Measurements from ENCODE around the gene OR2AT4.
"Not testable (repeated sequence)": the region's sequence is repeated elsewhere in the genome, so short reads cannot be mapped to it uniquely, and the experiment has no call there.

OR2AT4 gene

DNA sequence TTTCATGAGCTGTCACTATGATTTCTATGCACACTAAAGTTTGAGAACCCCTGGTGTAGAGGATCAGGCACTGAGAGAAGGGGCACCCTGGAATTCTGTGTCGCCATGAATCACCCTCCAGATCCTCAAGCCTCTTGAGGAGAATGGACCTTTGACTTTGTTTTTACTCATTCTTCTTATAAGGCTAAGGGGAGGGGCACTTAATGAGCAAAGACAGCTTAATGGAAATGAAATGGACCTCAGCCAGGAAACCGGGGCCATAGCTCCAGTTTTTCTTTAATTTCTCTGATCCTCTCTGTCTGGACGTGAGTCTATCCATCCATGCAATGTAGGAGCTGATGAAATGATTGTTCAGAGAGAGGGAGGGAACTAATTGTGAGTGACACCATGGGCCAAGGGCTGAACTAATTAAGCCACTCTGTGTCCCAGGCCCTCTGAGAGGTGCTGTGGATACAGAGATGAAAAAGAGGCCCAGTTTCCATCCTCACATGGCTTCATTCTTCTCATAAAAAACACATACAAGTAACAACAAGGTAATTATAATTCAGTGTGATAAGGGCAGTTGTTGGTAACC is 32.8 kb downstream of the OR2AT4 start:
- no peak for DNase-seq

DNA sequence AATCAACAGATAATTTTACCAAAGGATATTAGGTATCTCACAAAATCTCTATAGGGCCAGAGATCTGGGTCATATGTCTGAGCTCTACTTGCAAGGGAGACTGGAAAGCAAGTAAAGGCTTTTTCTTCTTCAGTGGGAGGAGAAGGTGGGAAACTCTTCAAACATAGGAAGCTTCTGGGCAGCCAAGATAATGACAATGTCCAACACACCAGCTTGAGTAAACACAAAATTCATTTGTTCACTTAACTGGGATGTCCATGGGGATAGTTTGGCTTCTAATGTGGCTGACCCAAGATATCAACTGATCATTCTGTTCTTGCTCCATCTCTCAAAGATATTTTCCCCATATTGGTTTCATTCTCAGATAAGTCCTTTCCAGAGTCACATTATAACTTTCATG is 37.4 kb downstream of the OR2AT4 start:
- no peak for DNase-seq

DNA sequence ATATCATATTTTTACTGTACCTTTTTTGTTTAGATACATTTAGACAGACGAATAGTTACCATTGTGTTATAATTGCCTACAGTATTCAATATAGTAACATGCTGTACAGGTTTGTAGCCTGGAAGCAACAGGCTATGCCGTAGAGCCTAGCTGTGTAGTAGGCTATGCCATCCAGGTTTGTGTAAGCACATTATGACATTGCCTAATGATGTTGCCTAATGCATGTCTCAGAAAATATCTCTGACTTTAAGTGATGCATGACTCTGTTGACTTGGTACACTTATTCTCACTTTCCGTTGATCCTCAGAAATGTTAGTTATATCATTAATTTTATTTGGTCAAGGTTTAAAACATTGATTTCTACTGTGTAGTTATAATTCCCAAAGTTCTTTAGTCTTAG is 39.9 kb downstream of the OR2AT4 start:
- no peak for DNase-seq

DNA sequence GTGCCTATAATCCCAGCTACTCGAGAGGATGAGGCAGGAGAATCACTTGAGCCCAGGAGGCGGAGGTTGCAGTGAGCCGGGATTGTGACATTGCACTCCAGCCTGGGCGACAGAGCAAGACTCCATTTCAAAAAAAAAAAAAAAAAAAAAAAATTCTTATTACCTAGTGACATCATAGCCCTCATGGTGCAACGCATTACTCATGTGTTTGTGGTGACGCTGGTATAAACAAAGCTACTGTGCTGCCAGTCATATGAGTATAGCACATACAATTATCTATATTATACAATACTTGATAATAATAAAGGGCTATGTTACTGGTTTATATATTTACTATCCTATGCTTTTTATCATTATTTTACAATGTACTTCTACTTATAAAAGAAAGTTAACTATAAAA is 41.2 kb downstream of the OR2AT4 start:
- DNase-seq = no peak

DNA sequence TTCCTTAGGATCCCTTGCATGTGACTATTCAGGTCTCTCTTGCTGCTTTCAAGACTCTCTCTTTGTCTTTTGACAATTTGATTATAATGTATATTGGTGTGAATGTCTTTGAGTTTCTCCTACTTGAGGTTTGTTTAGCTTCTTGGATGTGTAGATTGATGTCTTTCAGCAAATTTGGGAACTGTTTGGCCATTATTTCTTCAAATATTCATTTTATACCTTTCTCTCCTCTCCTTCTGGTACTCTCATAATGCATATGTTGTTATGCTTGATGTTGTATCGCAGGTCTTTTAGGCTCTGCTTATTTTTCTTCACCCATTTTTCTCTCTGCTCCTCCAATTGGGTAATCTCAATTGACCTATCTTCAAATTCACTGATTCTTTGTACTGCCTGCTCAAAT is 44.2 kb downstream of the OR2AT4 start:
- no peak for DNase-seq

DNA sequence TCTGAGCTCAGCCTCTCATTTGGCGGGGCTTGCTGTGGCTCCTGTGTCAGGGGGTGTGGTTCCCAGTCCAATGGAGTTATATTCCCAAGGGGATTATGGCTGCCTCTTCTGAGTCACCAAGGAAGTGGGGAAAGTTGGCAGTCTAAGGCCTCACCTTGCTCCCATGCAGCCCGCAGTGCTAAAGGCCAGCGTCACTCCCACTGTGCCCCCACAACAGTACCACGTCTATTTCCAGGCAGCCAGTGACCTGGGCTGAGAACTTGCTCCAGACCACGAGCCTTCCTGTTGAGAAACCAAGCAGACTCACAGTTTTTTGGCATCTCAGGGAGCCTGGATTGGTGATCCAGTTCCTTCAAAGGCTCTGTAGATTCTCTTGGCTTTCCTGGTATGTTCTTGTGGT is 45.6 kb downstream of the OR2AT4 start:
- DNase-seq = no peak

DNA sequence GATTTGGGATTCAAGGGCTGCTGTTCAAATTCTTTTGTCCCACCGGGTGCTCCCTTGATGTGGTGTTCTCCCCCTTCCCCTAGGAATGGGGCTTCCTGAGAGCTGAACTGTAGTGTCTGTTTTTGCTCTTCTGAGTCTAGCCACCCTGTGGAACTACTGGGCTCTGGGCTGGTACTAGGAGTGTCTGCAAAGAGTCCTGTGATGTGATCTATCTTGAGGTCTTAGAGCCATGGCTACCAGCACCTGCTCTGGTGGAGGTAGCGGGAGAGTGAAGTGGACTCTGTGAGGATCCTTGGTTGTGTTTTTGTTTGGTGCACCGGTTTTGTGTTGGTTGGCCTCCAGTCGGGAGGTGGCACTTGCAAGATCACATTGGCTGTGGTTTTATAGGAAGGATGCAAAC is 46.2 kb downstream of the OR2AT4 start:
- no peak for DNase-seq

DNA sequence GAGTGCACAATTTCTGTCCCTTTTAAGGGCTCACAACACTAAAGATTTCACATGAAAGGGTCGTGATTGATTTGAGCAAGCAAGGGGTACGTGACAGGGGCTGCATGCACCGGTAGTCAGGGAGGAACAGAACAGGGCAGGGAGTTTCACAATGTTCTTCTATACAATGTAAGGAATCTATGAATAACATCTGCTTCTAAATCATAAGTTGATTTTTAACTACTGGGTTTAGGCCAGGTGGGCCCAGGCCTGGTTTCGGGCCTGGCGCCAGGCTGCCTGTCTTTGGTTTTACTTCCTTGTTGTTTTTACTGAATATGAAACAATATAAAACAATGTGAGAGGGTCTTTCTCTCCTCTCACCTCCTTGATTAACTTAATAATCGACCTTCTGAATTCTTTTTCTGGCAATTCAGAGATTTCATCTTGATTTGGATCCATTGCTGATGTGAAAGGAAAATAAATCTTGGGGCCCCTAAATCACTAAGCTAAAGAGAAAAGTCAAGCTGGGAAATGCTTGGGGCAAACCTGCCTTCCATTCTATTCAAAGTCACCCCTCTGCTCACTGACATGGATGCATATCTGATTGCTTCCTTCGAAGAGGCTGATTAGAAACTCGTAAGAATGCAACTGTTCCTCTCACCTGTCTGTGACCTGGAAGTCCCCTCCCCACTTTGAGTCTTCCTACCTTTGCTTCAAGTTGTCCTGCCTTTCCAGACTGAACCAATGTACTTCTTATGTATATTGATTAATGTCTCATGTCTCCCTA is 47.0 kb downstream of the OR2AT4 start:
- not testable (repeated sequence) for DNase-seq

DNA sequence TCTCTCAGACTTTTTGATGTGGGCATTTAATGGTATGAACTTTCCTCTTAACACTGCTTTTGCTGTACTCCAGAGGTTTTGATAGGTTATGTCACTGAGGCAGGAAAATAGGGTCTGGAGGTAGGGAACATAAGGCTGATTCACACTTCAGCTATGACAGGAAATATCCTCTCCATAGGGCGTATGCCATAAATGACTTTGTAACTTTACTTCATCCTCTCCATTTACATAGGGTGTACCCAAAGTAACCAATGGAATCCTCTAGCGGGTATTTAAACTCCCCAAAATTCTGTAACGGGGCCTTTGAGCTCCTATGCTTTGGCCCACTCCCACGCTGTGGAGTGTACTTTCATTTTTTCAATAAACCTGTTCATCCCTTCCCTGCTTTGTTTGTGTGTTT is 49.5 kb downstream of the OR2AT4 start:
- DNase-seq = no peak

DNA sequence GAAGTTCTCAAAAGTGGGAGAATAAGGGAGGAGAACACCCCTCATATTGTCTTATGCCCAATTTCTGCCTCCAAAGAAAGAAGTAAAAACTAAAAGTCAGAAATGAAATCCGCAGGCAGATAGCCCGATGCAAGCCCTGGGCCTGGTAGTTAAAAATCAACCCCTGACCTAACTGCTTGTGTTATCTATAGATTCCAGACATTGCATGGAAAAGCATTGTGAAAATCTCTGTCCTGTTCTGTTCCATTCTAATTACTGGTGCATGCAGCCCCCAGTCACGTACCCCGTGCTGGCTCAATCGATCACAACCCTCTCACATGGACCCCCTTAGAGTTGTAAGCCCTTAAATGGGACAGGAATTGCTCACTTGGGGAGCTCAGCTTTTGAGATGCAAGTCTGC is 50.0 kb downstream of the OR2AT4 start:
- DNase-seq = not testable (repeated sequence)

DNA sequence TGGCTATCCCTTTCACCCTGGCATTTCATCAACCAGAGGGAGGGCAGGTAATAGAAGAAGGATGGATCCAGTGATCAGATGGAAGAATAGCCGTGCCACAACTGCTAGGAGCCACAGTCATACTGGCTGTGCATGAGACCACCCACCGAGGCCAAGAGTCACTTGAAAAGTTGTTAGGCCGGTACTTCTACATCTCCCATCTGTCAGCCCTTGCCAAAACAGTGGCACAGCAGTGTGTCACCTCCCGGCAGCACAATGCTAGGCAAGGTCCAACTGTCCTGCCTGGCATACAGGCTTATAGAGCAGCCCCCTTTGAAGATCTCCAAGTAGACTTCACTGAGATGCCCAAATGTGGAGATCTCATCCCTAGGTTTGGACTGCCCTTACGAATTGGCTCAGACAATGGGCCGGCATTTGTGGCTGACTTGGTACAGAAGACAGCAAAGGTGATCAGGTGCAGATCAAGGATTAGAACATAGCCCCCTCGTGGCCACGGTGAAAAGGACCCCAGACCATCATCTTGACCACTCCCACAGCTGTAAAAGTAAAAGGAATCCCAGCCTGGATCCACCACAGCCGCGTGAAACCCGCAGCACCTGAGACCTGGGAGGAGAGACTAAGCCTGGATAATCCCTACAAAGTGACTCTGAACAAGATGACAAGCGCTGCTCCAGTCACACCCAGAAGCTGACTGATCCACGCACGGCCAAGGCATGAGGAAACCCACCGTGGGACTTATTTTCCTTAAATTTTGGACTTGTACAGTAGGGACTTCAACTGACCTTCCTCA is 52.1 kb downstream of the OR2AT4 start:
- DNase-seq = not testable (repeated sequence)

DNA sequence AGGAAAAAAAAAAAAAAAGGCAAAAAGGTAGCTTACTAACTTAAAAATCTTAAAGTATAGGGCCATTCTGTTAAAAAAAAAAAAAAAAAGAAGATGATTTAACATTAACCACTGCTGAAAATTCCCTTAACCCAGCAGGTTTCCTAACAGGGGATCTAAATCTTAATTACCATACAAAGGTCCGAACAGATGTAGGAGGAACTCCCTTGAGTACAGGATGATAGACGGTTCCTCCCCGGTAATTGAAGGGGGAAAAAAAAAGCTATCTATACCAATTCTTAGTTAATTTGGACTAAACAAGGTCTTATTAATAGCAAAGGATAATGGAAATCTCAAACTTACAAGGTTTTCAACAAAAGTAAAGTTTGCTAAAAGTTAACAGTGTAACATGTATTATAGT is 54.9 kb downstream of the OR2AT4 start:
- DNase-seq = not testable (repeated sequence)

DNA sequence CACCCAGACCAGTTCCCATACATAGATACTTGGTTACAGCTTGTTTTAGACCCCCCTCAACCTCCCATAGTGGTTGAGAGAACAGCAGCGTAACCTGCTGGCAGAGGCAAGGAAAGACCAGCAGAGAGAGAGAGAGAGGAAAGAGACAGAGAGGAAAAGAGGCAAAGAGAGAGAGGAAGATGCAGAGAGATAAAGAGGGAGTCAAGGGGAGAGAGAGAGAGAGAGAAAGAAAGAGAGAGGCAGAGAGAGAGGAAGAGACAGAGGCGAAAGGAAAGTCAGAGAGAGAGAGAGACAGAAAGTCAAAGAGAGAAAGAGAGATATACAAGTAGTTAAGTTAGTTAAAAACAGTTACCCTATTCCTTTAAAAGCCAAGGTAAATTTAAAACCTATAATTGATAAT is 55.4 kb downstream of the OR2AT4 start:
- no peak for DNase-seq

DNA sequence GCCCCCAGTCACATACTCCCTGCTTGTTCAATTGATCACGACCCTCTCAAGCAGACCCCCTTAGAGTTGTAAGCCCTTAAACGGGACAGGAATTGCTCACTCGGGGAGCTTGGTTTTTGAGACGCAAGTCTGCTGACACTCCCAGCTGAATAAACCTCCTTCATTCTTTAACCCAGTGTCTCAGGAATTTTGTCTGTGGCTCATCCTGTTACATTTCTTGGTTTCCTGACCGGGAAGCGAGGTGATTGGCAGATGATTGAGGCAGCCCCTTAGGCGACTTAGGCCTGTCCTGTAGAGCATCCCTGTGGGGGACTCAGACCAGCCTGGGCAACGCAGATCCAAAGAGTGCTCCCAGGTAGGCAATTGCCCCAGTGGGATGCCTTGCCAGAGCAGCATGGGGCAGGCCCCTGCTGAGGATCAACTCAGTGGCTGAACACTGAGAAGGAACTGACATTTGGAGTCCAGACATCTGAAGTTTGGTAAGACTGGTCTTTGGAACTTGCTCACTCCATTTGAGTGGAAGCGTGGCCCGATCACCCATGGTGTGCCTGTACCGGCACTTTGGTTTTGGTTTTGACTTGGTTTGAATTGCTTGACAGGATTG is 56.4 kb downstream of the OR2AT4 start:
- no peak for DNase-seq

DNA sequence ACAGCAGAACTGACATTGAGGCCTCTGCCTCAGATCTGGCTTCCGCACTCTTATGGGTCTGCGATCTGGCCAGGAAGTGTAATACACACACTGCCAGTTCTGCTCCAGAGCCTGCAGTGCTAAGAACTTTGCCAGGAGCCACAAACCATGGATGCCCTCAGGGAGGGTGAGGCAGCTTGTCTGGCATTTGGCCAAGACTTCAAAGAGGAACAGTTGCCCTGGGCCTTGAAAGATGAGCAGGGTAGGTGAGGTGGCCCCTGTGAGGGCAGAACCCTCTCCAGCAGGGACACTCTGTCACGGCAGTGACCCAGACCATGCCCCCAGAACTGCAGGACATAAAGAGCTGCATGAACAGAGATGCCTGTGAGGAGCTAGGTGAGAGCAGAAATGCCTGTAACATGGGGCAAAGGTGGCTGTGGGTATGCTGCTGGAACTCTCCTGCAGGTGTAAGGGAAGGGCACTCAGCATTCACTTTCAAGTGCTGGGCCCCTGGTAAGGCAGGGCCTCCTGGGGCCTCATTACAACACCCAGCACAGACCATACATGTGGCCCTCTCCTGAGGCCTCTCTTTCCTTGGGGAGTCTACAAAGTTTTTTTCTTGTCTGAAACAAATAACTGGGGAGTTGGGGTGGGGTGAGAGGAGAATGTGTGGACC is 60.6 kb downstream of the OR2AT4 start:
- DNase-seq = no peak

DNA sequence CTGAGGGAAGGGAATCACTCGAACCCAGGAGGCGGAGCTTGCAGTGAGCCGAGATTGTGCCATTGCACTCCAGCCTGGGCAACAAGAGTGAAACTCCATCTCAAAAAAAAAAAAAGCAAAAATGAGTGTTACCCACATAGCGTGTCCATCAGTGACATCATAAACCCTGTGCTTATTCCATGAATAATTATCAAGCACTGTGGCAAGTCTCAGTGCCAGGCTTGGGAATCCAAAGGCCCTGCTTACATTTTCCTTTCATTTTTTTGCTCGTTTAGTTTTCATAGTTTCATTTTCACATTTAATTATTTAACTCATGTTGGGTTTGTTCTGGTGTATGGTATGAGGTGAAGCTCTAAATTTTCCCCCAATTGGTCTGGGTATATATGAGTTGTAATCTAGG is 61.4 kb downstream of the OR2AT4 start:
- no peak for DNase-seq

DNA sequence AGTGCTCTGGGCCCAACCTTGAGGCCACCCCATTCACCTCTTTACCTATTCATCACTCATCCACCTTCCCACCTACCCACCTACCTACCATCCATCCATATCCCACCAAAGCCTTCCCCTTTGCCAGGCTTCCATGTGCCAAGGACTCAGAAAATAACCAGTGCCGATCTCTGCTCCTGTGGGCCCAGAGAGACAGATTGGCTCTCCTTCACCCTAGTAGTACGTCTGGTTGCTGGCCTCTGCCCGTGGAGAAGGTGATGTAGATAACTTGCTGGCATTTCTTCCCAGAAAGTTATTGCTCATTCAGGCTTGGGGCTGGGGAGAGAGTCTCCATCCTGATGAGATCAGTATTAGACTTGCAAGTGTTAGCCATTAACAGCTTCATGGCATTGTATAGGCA is 62.8 kb downstream of the OR2AT4 start:
- DNase-seq = no peak

DNA sequence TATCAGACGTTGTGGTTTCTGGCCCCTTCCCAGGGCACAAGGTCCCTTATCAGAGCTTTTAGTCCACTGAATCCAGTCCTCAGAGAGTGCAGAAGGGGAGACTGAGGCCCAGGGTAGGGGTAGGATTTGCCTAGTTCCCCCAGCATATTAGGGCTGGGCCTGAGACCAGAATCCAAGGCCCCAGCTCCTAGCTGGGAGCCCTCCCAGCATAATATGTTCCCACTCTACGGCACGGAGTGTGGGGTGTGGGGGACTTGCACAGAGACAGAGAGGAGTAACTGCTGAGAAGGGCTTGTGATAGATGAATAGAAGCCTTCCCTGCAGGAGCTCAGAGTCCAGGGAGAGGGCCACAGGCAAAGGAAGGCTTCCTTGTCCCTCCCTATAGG is 64.1 kb downstream of the OR2AT4 start:
- no peak for DNase-seq

DNA sequence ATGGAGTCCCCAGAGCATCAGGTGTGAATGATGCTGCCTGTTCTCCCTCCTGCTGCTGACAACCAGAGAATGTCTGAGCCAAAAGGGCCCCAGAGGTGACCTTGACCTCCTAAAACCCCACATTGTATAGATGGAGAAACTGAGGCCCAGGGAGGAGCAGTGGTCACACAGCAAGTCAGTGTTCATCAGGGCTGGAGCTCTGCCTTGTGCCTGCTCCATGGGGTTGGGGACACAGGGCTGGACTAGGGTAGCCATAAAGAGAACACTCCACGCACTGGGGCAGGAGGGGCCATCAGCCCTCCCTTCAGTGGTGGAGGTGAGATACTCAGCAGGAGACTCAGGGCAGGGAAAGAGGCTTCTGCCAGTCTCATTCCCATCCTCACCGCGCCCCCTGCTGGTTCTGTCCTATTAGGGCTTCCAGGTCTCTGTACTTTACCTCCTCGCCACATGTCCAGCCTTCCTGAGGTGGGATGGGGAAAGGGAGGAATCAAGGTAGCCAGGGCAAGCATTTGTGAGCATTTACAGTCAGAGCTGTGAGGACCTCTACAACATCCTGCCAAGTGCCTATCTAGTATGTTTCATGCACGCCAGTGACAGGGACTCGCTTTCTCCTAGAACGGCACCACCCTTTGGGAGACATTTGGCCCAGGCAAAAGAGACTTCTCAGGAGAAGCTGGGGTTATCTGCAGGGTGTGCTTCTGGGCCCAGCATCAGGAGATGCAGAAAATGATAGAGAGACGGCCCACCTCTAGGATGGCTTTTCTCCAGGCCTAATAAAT is 64.7 kb downstream of the OR2AT4 start:
- DNase-seq = peak; percentile 65
